Thyroid gland (tissue), 4 donors: Measurements from ENCODE around the gene TDRD9.

ENCODE experiments used
- POLR2A ChIP-seq, 2 donors: fragments of 450-650 bp; IDR thresholded peaks; one replicate each; pipeline ENCODE4 v1.6.1; 2017; ENCODE audit warnings: antibody characterized with exemption in 2 of 2, mild to moderate bottlenecking in 2 of 2, moderate library complexity in 1 of 2
- TF ChIP-seq, protein P1 (sequence below), 6 experiments: fragments of 200-600 bp in 3 of 6; fragments of 450-650 bp in 3 of 6; sonication (generic) in 3 of 6; IDR thresholded peaks; one replicate each; pipeline ENCODE4 v1.5.1; 2016 to 2019; ENCODE audit warnings: antibody characterized with exemption in 6 of 6, mild to moderate bottlenecking in 2 of 6, inconsistent platforms in 1 of 6, moderate library complexity in 1 of 6

DNA sequence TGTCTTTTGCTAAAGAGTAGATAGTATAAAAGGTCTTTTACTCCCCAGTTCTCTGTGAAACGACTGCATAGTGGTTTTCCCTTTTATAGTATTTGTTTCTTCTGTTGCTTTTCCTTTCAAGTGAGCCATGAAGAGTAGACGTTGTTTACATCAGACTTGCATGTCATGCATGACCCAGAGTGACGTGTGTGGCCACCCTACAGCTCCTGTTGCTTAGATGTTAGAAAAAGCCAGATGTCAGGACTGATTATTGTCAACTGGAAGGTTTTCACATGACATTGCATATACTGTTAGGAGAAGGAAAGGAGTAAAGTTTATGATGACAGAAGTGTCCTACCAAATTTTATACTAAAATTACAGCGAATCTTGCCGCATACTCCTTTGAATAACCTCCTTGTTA, 15.4 kb downstream of the TDRD9 start:
- TF ChIP-seq, protein P1, sequence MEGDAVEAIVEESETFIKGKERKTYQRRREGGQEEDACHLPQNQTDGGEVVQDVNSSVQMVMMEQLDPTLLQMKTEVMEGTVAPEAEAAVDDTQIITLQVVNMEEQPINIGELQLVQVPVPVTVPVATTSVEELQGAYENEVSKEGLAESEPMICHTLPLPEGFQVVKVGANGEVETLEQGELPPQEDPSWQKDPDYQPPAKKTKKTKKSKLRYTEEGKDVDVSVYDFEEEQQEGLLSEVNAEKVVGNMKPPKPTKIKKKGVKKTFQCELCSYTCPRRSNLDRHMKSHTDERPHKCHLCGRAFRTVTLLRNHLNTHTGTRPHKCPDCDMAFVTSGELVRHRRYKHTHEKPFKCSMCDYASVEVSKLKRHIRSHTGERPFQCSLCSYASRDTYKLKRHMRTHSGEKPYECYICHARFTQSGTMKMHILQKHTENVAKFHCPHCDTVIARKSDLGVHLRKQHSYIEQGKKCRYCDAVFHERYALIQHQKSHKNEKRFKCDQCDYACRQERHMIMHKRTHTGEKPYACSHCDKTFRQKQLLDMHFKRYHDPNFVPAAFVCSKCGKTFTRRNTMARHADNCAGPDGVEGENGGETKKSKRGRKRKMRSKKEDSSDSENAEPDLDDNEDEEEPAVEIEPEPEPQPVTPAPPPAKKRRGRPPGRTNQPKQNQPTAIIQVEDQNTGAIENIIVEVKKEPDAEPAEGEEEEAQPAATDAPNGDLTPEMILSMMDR (IDR thresholded peaks at IDR 0.05): no peak
- no peak for TF ChIP-seq POLR2A (IDR thresholded peaks at IDR 0.05)
